H9 (cell line): ENCODE results near the gene GIMAP7. TPM values are rescaled to one million over a fixed set of nuclear protein-coding genes. Genes with fewer than 3 reads are reported as not detected.

Source experiments
- DNase-seq: peaks from one replicate; pipeline ENCODE4 v3.0.0-alpha.2; 2017
- H2AFZ ChIP-seq: one replicate; pipeline ENCODE4 v1.6.1; 2013; ENCODE audit warnings: mild to moderate bottlenecking, low read length, control low read depth, moderate library complexity
- H2AK5ac ChIP-seq: 2 replicates; pipeline ENCODE4 v1.6.1; 2013; ENCODE audit warnings: low read length, control low read depth, mixed read lengths; ENCODE audit not compliant: insufficient read length
- H2BK120ac ChIP-seq: one replicate; pipeline ENCODE4 v1.6.1; 2013; ENCODE audit warnings: low read depth, mild to moderate bottlenecking, low read length, control low read depth, inconsistent platforms; ENCODE audit not compliant: poor library complexity, severe bottlenecking
- H2BK12ac ChIP-seq: 2 replicates; pipeline ENCODE4 v1.6.1; 2013; ENCODE audit warnings: low read length, control low read depth, mixed read lengths, low read depth; ENCODE audit not compliant: insufficient read length
- H2BK15ac ChIP-seq: 2 replicates; pipeline ENCODE4 v1.6.1; 2013; ENCODE audit warnings: low read depth, low read length, control low read depth
- H2BK20ac ChIP-seq: one replicate; pipeline ENCODE4 v1.6.1; 2013; ENCODE audit warnings: low read depth, mild to moderate bottlenecking, low read length, control low read depth, inconsistent platforms; ENCODE audit not compliant: poor library complexity, severe bottlenecking
- H2BK5ac ChIP-seq: 2 replicates; pipeline ENCODE4 v1.6.1; 2013; ENCODE audit warnings: low read length, control low read depth, mixed read lengths; ENCODE audit not compliant: insufficient read length
- H3K14ac ChIP-seq: 2 replicates; pipeline ENCODE4 v1.6.1; 2013; ENCODE audit warnings: low read length, control low read depth; ENCODE audit not compliant: insufficient read depth
- H3K18ac ChIP-seq: 2 replicates; pipeline ENCODE4 v1.6.1; 2013; ENCODE audit warnings: low read depth, mild to moderate bottlenecking, mixed read lengths, low read length, control low read depth; ENCODE audit not compliant: insufficient read length
- H3K23ac ChIP-seq: 2 replicates; pipeline ENCODE4 v1.6.1; 2013; ENCODE audit warnings: low read length, control low read depth, mixed read lengths, low read depth; ENCODE audit not compliant: insufficient read length
- H3K23me2 ChIP-seq: 2 replicates; pipeline ENCODE4 v1.6.1; 2013; ENCODE audit warnings: low read depth, mild to moderate bottlenecking, mixed read lengths, low read length, control low read depth; ENCODE audit not compliant: insufficient read length, poor library complexity, severe bottlenecking
- H3K27ac ChIP-seq: 2 replicates; pipeline ENCODE4 v1.5.1; 2013; ENCODE audit warnings: low read length, control low read depth, mixed read lengths, low read depth; ENCODE audit not compliant: insufficient read length
- H3K27me3 ChIP-seq: 2 replicates; pipeline ENCODE4 v1.6.1; 2013; ENCODE audit warnings: low read length, control low read depth, inconsistent platforms; ENCODE audit not compliant: insufficient read depth
- H3K4ac ChIP-seq: 2 replicates; pipeline ENCODE4 v1.6.1; 2013; ENCODE audit warnings: low read depth, mild to moderate bottlenecking, control low read depth, inconsistent platforms, low read length, moderate library complexity
- H3K4me1 ChIP-seq: 2 replicates; pipeline ENCODE4 v1.6.1; 2013; ENCODE audit warnings: low read length, control low read depth, inconsistent platforms; ENCODE audit not compliant: insufficient read depth
- H3K4me2 ChIP-seq: 2 replicates; pipeline ENCODE4 v1.6.1; 2013; ENCODE audit warnings: low read length, control low read depth, mixed read lengths; ENCODE audit not compliant: insufficient read length, insufficient read depth
- H3K56ac ChIP-seq: 2 replicates; pipeline ENCODE4 v1.6.1; 2013; ENCODE audit warnings: low read depth, mild to moderate bottlenecking, mixed read lengths, low read length, control low read depth; ENCODE audit not compliant: insufficient read length
- H3K79me1 ChIP-seq: 2 replicates; pipeline ENCODE4 v1.6.1; 2013; ENCODE audit warnings: low read depth, mild to moderate bottlenecking, moderate library complexity, low read length, control low read depth, inconsistent platforms; ENCODE audit not compliant: insufficient read depth, poor library complexity, severe bottlenecking
- H3K79me2 ChIP-seq: 2 replicates; pipeline ENCODE4 v1.6.1; 2013; ENCODE audit warnings: low read length, control low read depth, inconsistent platforms; ENCODE audit not compliant: insufficient read depth
- H3K9ac ChIP-seq: 2 replicates; pipeline ENCODE4 v1.6.1; 2013; ENCODE audit warnings: low read length, control low read depth, mixed read lengths; ENCODE audit not compliant: insufficient read length; ENCODE audit errors: extremely low read depth
- H3K9me3 ChIP-seq: one replicate; pipeline ENCODE4 v1.6.1; 2013; ENCODE audit warnings: low read depth, low read length, inconsistent platforms; ENCODE audit not compliant: control insufficient read depth
- H3T11ph ChIP-seq: one replicate; pipeline ENCODE4 v1.6.1; 2013; ENCODE audit warnings: mild to moderate bottlenecking, low read length, control low read depth, inconsistent platforms
- H4K20me1 ChIP-seq: one replicate; pipeline ENCODE4 v1.6.1; 2013; ENCODE audit not compliant: control insufficient read depth, insufficient read length, insufficient read depth
- H4K5ac ChIP-seq: 2 replicates; pipeline ENCODE4 v1.6.1; 2013; ENCODE audit warnings: low read depth, mild to moderate bottlenecking, mixed read lengths, low read length, control low read depth; ENCODE audit not compliant: insufficient read length
- H4K8ac ChIP-seq: replicated peaks from 2 replicates; pipeline ENCODE4 v1.6.1; 2013; ENCODE audit warnings: low read length, control low read depth, mixed read lengths, low read depth; ENCODE audit not compliant: insufficient read length
- H4K91ac ChIP-seq: 2 replicates; pipeline ENCODE4 v1.6.1; 2013; ENCODE audit warnings: low read depth, mild to moderate bottlenecking, moderate library complexity, mixed read lengths, low read length, control low read depth; ENCODE audit not compliant: insufficient read length
- H3K27ac Mint-ChIP-seq, 3 experiments: 2 replicates in 2 of 3; 3 replicates in 1 of 3; pipeline ENCODE4 v1.8.0; 2020 to 2021; ENCODE audit warnings: mixed read lengths in 3 of 3, mild to moderate bottlenecking in 1 of 3, moderate library complexity in 1 of 3
- H3K27me3 Mint-ChIP-seq: 2 replicates; pipeline ENCODE4 v1.8.0; 2021; ENCODE audit warnings: low read depth, mild to moderate bottlenecking, moderate library complexity, mixed read lengths
- H3K36me3 Mint-ChIP-seq, 3 experiments: 2 replicates in 2 of 3; 3 replicates in 1 of 3; pipeline ENCODE4 v1.8.0; 2020 to 2021; ENCODE audit warnings: low read depth in 3 of 3, mixed read lengths in 3 of 3; ENCODE audit not compliant: insufficient read depth in 1 of 3
- H3K4me1 Mint-ChIP-seq, 2 experiments: 2 replicates each; pipeline ENCODE4 v1.8.0; 2020; ENCODE audit warnings: mixed read lengths in 2 of 2
- H3K4me3 Mint-ChIP-seq, 2 experiments: 2 replicates in 1 of 2; 3 replicates in 1 of 2; pipeline ENCODE4 v1.8.0; 2020 to 2021; ENCODE audit warnings: mild to moderate bottlenecking in 2 of 2, mixed read lengths in 2 of 2, moderate library complexity in 1 of 2
- H3K9me3 Mint-ChIP-seq, 2 experiments: 2 replicates in 1 of 2; 3 replicates in 1 of 2; pipeline ENCODE4 v1.8.0; 2020; ENCODE audit warnings: mild to moderate bottlenecking in 2 of 2, mixed read lengths in 2 of 2, moderate library complexity in 1 of 2
- WGBS: extraction: QIAGEN DNeasy Blood & Tissue Kit; methylation state at CpG from one replicate; pipeline ENCODE4 v1.1.7; 2013; ENCODE audit warnings: missing lambda C conversion rate, low lambda C conversion rate, mixed read lengths; ENCODE audit not compliant: insufficient read length; ENCODE audit errors: extremely low coverage; 5-methylcytosine and 5-hydroxymethylcytosine counted together
- total RNA-seq: library from RNA; stranded (reverse); gene quantifications from 2 replicates; pipeline ENCODE4 v1.2.1, GENCODE V29; 2021
- TF ChIP-seq, protein P1 (sequence below): fragments of 200-600 bp; sonication (generic); conservative IDR thresholded peaks from 3 replicates; pipeline ENCODE4 v1.8.0; 2021; ENCODE audit warnings: antibody characterized with exemption, mild to moderate bottlenecking

The GIMAP7 gene
- total RNA-seq, 1 experiment from 2014 or later, result not detected

DNA sequence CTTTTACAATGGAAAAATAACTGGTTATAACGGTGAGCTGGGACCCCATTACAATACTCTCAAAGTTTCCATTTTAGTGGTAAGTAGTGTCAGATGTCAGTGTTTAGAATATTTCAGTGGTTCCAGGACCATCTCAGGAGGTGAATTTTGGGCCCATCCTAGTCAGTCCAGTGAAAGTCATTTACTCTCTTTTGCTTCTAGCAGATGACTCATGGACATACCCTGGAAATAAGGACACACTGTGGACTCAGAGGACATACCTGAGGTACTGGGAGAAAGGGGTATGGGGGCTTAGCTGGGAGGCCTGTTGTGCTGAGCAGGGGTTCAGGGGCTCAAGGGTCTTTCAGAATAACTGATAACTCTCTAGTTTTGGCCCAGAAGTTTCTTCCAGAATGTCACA is 51.9 kb downstream of the GIMAP7 start:
- no peak overlapping the region for H3K27ac Mint-ChIP-seq
- WGBS, result no CpG with 5 or more reads among the region's 1 CpG
- DNase-seq, result no peak
- Histone ChIP-seq H3K18ac (no peak overlapping the region), H2BK20ac (no peak overlapping the region), H2BK120ac (no peak overlapping the region), H3K23me2 (no peaks in the 10 kb centered on the region), H3K79me2 (no peaks in the 10 kb centered on the region), H4K20me1 (no peaks in the 10 kb centered on the region), H3K56ac (no peak overlapping the region), H3K4me1 (peaks cover 7% of the 10 kb centered on the region; the same call in 1 of the 2 replicates), H3K4ac (no peak overlapping the region), H2BK12ac (no peak overlapping the region), H2AK5ac (no peak overlapping the region), H2AFZ (no peak overlapping the region), H3K9me3 (no peaks in the 10 kb centered on the region), H3K27me3 (no peaks in the 10 kb centered on the region), H3K79me1 (no peaks in the 10 kb centered on the region), H3K14ac (no peak overlapping the region), H3K9ac (no peak overlapping the region), H3K23ac (no peak overlapping the region), H3K4me2 (no peak overlapping the region), H4K5ac (no peak overlapping the region), H4K91ac (no peak overlapping the region), H3K27ac (no peak overlapping the region), H2BK15ac (no peak overlapping the region), H2BK5ac (no peak overlapping the region), H3T11ph (no peak overlapping the region), H4K8ac (no peak overlapping the region)
- H3K4me1 Mint-ChIP-seq, result peaks cover 40 to 43% of the 10 kb centered on the region in 2 experiments
- TF ChIP-seq, protein P1, sequence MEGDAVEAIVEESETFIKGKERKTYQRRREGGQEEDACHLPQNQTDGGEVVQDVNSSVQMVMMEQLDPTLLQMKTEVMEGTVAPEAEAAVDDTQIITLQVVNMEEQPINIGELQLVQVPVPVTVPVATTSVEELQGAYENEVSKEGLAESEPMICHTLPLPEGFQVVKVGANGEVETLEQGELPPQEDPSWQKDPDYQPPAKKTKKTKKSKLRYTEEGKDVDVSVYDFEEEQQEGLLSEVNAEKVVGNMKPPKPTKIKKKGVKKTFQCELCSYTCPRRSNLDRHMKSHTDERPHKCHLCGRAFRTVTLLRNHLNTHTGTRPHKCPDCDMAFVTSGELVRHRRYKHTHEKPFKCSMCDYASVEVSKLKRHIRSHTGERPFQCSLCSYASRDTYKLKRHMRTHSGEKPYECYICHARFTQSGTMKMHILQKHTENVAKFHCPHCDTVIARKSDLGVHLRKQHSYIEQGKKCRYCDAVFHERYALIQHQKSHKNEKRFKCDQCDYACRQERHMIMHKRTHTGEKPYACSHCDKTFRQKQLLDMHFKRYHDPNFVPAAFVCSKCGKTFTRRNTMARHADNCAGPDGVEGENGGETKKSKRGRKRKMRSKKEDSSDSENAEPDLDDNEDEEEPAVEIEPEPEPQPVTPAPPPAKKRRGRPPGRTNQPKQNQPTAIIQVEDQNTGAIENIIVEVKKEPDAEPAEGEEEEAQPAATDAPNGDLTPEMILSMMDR, result no peak
- H3K4me3 Mint-ChIP-seq, result no peak overlapping the region
- no peaks in the 10 kb centered on the region for H3K36me3 Mint-ChIP-seq
- no peaks in the 10 kb centered on the region; a peak in 1 of 5 replicates for H3K9me3 Mint-ChIP-seq
- peaks cover 30% of the 10 kb centered on the region for H3K27me3 Mint-ChIP-seq
